Chondrocyte (in vitro differentiated cells): ENCODE results near the gene CDH22. TPM values are rescaled to one million over a fixed set of nuclear protein-coding genes. Genes with fewer than 3 reads are reported as not detected.

ENCODE experiments used
- DNase-seq: peaks from one replicate; pipeline ENCODE4 v3.0.0; 2021; ENCODE audit warnings: mixed read lengths, low spot score
- H3K27ac Mint-ChIP-seq: one replicate; pipeline ENCODE4 v1.8.0; 2021; ENCODE audit warnings: mild to moderate bottlenecking, moderate library complexity, mixed read lengths; ENCODE audit not compliant: unreplicated experiment
- H3K27me3 Mint-ChIP-seq: 2 replicates; pipeline ENCODE4 v1.8.0; 2021; ENCODE audit warnings: low read depth, mixed read lengths
- H3K36me3 Mint-ChIP-seq: 2 replicates; pipeline ENCODE4 v1.8.0; 2021; ENCODE audit warnings: low read depth, mixed read lengths
- H3K4me1 Mint-ChIP-seq: 2 replicates; pipeline ENCODE4 v1.8.0; 2021; ENCODE audit warnings: low read depth, mild to moderate bottlenecking, mixed read lengths
- H3K4me3 Mint-ChIP-seq: one replicate; pipeline ENCODE4 v1.8.0; 2021; ENCODE audit warnings: mild to moderate bottlenecking, moderate library complexity, mixed read lengths; ENCODE audit not compliant: unreplicated experiment
- H3K9me3 Mint-ChIP-seq: 2 replicates; pipeline ENCODE4 v1.8.0; 2021; ENCODE audit warnings: low read depth, mixed read lengths
- CTCF ChIP-seq: fragments of 200-600 bp; sonication (generic); IDR thresholded peaks from 2 replicates; pipeline ENCODE4 v1.5.0; 2021; ENCODE audit warnings: antibody characterized with exemption, mild to moderate bottlenecking, moderate library complexity
- total RNA-seq: library from RNA; stranded (reverse); gene quantifications from 3 replicates; pipeline ENCODE4 v1.2.1, GENCODE V29; 2021

CDH22 gene
- total RNA-seq, 1 donor from 2014 or later, result not detected

- peaks cover 75% of the 10 kb centered on the region for H3K27me3 Mint-ChIP-seq
- H3K27ac Mint-ChIP-seq, result no peak overlapping the region
- H3K4me1 Mint-ChIP-seq, result peaks cover 2% of the 10 kb centered on the region
- no peak for TF ChIP-seq CTCF
- no peak for DNase-seq
- no peak overlapping the region for H3K4me3 Mint-ChIP-seq
- H3K36me3 Mint-ChIP-seq, result no peaks in the 10 kb centered on the region
- H3K9me3 Mint-ChIP-seq, result no peaks in the 10 kb centered on the region
Measured at GRCh38 chr20:46137816-46138215, 170.5 kb downstream of the CDH22 start.

DNA sequence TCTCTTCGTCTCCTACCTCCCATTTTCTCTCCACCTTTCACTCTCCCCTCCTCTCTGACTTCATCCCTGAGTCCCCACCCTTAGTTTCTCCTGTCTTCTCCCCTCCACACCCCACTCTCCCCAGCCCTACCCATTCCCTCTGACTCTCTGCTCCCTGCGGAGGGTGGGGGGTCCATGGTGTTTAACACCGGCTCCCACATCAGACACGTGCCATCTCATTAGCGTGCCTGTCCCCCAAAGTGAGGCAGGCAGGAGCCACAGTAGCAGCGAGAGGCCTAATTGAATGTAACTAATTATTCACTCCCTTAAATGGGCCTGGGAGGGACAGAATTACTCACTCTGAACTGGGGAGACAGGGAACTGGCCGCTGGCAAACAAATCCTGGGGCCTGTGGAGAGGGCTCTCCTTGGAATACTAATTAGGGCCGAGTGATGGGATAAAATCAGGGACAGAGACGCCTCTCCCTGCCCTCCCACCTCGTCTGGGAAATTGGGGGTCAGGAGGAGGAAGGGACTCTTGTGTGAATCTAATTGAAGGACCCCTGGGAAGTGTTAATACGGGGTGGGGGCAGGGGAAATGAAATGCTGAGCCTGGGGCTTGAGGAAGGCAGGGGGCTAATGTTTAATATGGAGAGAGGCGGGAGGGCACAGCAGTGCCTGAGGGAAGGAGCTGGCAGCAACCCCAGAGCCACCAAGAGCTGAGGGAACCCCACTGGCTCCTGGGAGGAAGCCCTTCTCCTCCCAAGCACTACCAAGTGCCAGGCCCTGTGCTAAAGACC, 172.3 kb downstream of the CDH22 start:
- H3K4me1 Mint-ChIP-seq, result peaks cover 8% of the 10 kb centered on the region
- no peak overlapping the region for H3K4me3 Mint-ChIP-seq
- TF ChIP-seq CTCF, result no peak
- no peak overlapping the region for H3K27ac Mint-ChIP-seq
- no peak for DNase-seq
- no peaks in the 10 kb centered on the region for H3K9me3 Mint-ChIP-seq
- no peaks in the 10 kb centered on the region for H3K36me3 Mint-ChIP-seq
- H3K27me3 Mint-ChIP-seq, result peaks cover 68% of the 10 kb centered on the region

DNA sequence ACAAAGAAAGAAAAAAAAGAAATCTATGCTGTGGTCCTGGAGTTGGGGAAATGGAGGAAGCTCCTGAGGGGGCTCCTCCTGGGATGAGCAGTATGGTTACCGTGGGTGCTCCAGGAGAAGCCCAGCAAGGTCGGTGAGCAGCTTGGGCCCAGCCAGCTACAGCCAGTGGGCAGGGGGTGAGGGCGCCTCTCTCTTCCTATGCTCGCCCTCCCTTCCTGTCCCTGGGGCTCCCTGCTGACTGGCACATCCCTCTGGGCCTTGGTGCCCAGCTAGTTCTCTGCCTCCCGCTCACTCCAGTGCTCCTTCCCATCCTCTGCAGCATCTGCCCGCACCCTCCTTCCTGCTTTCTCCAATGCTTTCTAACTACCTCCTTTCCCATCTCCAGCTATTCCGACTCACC, 173.6 kb downstream of the CDH22 start:
- no peak for TF ChIP-seq CTCF
- Mint-ChIP-seq H3K9me3 (no peaks in the 10 kb centered on the region), H3K27me3 (peaks cover 65% of the 10 kb centered on the region), H3K4me3 (no peak overlapping the region), H3K4me1 (peaks cover 15% of the 10 kb centered on the region), H3K36me3 (no peaks in the 10 kb centered on the region), H3K27ac (no peak overlapping the region)
- DNase-seq, result peak; percentile 54

- TF ChIP-seq CTCF, result no peak
- no peaks in the 10 kb centered on the region for H3K9me3 Mint-ChIP-seq
Measured at GRCh38 chr20:46133886-46134654, 174.2 kb downstream of the CDH22 start.

DNA sequence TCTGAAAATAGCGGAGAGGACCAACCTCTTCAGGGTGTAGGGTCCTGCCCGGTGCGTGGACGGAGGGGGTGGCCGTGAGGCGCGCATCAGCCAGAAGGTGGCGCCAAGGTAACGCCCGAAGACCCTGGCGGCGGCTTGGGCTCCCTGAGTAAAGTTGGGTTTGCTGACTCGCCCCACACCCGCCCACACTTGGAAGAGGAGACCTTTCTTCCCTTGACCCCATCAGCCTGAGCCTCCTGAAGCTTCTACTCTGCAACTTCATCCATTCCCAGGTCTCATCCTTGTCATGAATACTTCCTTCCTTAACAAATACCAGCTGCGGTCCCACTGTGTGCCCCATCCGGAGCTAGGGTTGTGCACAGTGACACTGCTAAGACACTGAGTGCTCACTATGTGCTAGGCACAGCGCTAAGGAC, 175.6 kb downstream of the CDH22 start:
- peaks cover 15% of the 10 kb centered on the region for H3K4me1 Mint-ChIP-seq
- DNase-seq, result peak; percentile 68
- peak; percentile 89 for TF ChIP-seq CTCF
- H3K4me3 Mint-ChIP-seq, result no peak overlapping the region
- H3K27ac Mint-ChIP-seq, result no peak overlapping the region
- no peaks in the 10 kb centered on the region for H3K9me3 Mint-ChIP-seq
- H3K36me3 Mint-ChIP-seq, result no peaks in the 10 kb centered on the region
- H3K27me3 Mint-ChIP-seq, result peaks cover 65% of the 10 kb centered on the region

More at GRCh38 chr20:46133886-46134654, 174.2 kb downstream of the CDH22 start:
- no peaks in the 10 kb centered on the region for H3K36me3 Mint-ChIP-seq
- no peak overlapping the region for H3K27ac Mint-ChIP-seq
- H3K27me3 Mint-ChIP-seq, result peaks cover 64% of the 10 kb centered on the region
- H3K4me1 Mint-ChIP-seq, result peaks cover 15% of the 10 kb centered on the region
- H3K4me3 Mint-ChIP-seq, result no peak overlapping the region
- DNase-seq, result peak; percentile 41
